ENCODE measurements around the gene TAF4B. TPM values are rescaled to one million over a fixed set of nuclear protein-coding genes. Genes with fewer than 3 reads are reported as not detected.

Gene TAF4B
- total and polyA plus RNA-seq, 2 of the 8 experiments (the other 6 are each of a cell fraction or from before 2014, with no cell fraction given): 9.3 to 19.8 TPM

GRCh38 chr18:26190506-26190905 is 35.7 kb upstream of the TAF4B start (continued):
- no peak for TF ChIP-seq KDM5A (IDR thresholded peaks at IDR 0.05; ENCODE audit: low read length)
- TF ChIP-seq TAF1 (IDR thresholded peaks at IDR 0.05; ENCODE audit: low read depth, low read length): no peak
- no peak for TF ChIP-seq EGR1 (IDR thresholded peaks at IDR 0.05; ENCODE audit: borderline replicate concordance, low read depth, low read length)
- no peak for TF ChIP-seq SP4 (IDR thresholded peaks at IDR 0.05; ENCODE audit: low read length)
